Activated CD4-positive, alpha-beta T cell treated with anti-CD3 and anti-CD28 coated beads for 24 hours (primary cell): ENCODE data around the gene SPINT1.
A peak's percentile ranks its signal among the peaks of the same experiment; 100 is the strongest.

Source experiments
- DNase-seq, 2 donors: peaks; one replicate each; pipeline ENCODE4 v3.0.0-alpha.2; 2020; ENCODE audit warnings: low read depth in 2 of 2

The SPINT1 gene

DNA sequence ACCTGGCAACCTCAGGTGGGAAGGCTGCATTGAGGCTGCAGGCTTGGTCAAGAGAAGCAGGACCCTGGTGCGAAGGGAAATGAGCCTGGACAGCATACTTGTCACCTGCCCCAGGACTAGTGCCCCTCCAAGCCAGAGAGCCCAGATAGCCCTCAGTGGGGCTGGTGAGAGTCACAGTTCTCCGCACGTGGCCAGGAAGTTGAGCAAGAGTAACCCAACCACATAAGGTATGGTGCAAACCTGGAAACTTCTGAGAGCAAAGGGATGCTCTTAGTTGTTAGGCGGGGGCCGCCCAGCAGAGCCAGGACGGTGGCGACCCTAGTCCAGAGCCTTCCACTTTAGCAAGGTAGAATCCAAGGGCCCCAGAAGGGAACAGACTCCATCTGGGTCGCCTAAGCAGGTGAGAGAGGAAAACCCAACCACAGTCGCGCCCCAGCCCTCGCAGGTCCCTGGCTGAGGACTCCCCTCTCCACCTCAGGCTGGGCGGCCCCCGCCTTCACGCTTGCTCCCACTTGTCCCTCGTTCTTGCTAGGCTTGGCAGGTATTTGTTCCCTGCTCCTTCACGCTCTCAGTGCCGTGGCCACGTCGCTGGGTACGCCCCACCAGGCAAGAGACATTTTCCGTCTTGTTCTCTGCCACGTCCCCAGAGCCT, 49.3 kb downstream of the SPINT1 start:
- DNase-seq: no peak

- DNase-seq: peak; percentile 99 to 100
Measured at GRCh38 chr15:40893733-40894680, 50.2 kb downstream of the SPINT1 start, which contains the start of gene VPS18. Gene VPS18 (plus strand): TSS chr15:40894450. CDS start chr15:40894769, 319 bp downstream.

DNA sequence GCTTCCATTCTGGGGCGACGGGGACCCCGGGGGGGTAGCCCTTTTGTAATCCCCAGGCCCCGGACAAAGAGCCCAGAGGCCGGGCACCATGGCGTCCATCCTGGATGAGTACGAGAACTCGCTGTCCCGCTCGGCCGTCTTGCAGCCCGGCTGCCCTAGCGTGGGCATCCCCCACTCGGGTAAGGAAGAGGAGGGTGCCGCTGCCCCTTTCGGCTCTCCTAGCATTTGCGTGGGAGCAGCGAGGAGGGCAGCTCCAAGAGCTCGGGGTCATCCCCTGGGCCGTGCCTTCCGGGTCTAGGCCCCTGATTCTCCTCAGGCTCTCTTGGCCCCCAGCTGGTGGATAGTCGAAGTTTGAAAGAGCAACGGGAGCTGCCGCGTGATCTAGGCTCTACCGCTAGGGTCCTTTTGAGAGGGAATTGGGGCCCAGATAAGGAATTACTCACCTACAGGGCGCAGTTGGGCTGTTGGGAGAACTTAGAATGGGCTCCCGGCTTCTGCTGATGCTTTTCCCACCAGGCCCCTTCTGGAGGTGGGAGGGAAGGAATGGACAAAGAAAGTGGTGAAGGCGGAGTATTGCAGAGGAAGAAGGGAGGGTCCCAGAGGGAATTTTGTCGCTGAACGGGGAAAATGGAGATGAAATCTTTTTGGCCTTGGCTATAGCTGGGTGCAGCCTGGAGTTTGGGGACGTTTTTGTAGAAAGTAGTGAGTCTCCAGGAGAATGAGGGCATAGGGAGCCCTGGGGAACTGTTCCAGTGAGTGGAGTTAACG, 51.0 kb downstream of the SPINT1 start:
- DNase-seq: peak in 1 of 2 donors; percentile 24

DNA sequence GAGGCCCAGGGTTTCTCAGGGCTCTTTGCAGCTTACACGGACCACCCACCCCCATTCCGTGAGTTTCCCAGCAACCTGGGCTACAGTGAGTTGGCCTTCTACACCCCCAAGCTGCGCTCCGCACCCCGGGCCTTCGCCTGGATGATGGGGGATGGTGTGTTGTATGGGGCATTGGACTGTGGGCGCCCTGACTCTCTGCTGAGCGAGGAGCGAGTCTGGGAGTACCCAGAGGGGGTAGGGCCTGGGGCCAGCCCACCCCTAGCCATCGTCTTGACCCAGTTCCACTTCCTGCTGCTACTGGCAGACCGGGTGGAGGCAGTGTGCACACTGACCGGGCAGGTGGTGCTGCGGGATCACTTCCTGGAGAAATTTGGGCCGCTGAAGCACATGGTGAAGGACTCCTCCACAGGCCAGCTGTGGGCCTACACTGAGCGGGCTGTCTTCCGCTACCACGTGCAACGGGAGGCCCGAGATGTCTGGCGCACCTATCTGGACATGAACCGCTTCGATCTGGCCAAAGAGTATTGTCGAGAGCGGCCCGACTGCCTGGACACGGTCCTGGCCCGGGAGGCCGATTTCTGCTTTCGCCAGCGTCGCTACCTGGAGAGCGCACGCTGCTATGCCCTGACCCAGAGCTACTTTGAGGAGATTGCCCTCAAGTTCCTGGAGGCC, 55.8 kb downstream of the SPINT1 start:
- no peak for DNase-seq

DNA sequence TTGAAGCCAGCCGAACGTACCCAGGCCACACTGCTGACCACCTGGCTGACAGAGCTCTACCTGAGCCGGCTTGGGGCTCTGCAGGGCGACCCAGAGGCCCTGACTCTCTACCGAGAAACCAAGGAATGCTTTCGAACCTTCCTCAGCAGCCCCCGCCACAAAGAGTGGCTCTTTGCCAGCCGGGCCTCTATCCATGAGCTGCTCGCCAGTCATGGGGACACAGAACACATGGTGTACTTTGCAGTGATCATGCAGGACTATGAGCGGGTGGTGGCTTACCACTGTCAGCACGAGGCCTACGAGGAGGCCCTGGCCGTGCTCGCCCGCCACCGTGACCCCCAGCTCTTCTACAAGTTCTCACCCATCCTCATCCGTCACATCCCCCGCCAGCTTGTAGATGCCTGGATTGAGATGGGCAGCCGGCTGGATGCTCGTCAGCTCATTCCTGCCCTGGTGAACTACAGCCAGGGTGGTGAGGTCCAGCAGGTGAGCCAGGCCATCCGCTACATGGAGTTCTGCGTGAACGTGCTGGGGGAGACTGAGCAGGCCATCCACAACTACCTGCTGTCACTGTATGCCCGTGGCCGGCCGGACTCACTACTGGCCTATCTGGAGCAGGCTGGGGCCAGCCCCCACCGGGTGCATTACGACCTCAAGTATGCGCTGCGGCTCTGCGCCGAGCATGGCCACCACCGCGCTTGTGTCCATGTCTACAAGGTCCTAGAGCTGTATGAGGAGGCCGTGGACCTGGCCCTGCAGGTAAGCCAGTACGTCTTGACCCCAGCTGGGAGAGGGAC, 56.6 kb downstream of the SPINT1 start:
- no peak for DNase-seq

GRCh38 chr15:40901053-40901443, 57.2 kb downstream of the SPINT1 start:
- no peak for DNase-seq

- no peak for DNase-seq
Measured at GRCh38 chr15:40902605-40903561, 59.0 kb downstream of the SPINT1 start.

GRCh38 chr15:40904552-40905201, 60.8 kb downstream of the SPINT1 start:
- DNase-seq: no peak

DNA sequence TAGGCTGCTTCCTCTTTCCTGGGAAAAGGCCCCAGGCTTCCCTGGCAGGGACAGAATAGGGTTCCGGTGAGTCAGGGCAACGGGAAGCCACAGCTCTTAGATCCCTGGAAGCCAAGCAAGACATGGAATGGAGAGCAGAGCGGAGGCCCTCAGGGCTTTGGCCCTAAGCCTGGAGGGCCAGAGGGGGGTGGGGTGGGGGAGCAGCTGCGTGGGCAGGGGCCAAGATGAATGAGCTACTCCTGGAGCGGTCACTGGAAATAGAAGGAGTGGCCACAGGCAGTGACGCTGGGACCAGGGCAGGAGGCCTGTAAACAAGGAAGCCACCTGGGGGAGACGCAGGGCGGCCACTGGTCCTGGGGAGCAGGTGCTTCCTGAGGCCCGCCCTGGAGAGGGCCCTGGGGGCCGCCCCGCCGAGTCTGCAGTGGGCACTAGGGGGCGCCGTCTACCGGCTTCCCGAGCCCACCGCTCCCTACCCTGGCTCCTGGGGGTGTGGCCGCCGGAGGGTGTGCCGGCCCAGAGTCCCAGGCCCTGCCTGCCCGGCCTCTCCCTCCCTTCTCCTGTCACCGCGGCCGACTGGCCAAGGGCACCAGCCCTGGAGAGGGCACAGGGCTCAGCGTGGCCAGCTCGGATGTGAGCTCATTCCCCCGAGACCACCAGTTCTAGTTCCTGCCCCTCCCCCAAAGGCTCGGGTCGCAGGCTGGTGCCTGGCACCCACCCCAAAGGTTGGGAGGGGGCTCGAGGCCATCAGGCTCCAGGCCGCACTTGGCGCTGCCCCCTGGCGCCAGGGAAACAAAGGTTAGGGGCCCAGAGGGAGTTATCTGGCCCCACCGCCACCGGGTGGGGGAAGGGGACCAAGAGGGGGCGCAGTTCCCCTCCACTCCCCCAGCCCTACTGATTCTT, 62.5 kb downstream of the SPINT1 start:
- peak; percentile 64 to 76 for DNase-seq

DNA sequence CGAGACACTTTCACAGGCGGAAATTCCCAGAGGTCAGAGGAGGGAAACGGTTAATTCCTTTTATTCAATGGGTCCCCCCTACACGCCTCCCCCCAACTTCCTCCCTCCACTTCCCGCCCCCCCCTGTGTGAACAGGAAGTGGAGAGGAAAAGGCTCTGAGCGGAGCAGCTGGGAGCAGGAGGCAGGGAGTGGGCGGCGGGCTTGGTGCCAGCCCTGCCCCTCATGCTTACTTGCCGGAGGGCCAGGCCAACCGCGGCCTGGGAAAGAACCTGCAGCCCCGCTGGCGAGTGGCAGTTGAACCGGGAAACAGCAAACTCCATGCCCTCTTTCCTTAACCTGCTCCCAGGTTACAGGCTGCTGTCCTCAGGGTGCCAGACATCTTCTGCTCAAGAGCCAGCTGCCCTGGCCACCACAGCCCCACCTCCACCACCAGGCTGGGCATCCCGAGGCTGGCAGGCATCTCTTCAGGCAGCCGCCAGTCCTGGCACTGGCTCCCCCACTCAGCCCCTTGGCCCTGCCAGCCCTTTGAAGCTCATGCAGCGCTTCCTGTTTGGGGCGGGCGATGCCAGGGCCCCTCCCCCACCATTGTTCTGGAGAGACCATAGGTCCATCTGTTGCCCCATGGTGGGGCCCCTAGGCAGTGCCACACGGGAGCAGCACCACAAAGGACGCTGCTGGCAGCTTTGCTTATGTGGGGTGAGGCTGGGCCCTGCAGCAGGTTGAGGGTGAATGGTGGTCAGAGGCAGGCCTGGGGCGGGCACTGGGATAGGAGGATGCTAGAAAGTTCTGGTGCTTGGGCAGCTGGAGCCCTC, 63.3 kb downstream of the SPINT1 start:
- no peak for DNase-seq
